ENCODE results near the gene CDH4.

CDH4 gene

GRCh38 chr20:61252601-61253263 is 671 bp downstream of the CDH4 start:
- no peak overlapping the region for H3K27ac ChIP-seq
- TF ChIP-seq, protein P1, sequence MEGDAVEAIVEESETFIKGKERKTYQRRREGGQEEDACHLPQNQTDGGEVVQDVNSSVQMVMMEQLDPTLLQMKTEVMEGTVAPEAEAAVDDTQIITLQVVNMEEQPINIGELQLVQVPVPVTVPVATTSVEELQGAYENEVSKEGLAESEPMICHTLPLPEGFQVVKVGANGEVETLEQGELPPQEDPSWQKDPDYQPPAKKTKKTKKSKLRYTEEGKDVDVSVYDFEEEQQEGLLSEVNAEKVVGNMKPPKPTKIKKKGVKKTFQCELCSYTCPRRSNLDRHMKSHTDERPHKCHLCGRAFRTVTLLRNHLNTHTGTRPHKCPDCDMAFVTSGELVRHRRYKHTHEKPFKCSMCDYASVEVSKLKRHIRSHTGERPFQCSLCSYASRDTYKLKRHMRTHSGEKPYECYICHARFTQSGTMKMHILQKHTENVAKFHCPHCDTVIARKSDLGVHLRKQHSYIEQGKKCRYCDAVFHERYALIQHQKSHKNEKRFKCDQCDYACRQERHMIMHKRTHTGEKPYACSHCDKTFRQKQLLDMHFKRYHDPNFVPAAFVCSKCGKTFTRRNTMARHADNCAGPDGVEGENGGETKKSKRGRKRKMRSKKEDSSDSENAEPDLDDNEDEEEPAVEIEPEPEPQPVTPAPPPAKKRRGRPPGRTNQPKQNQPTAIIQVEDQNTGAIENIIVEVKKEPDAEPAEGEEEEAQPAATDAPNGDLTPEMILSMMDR (IDR thresholded peaks at IDR 0.05) = no peak
- peaks cover 93% of the 10 kb centered on the region for H3K27me3 ChIP-seq
- no peak overlapping the region for H3K4me3 ChIP-seq (ENCODE audit: low read depth in 1 of 2, low read length in 1 of 2)
- no peaks in the 10 kb centered on the region for H3K36me3 ChIP-seq
- H3K9me3 ChIP-seq = no peaks in the 10 kb centered on the region
- peaks cover 0 to 12% of the 10 kb centered on the region in 2 experiments for H3K4me1 ChIP-seq (ENCODE audit: control insufficient read depth in 1 of 2, insufficient read depth in 1 of 2, low read depth in 1 of 2, low read length in 1 of 2)

DNA sequence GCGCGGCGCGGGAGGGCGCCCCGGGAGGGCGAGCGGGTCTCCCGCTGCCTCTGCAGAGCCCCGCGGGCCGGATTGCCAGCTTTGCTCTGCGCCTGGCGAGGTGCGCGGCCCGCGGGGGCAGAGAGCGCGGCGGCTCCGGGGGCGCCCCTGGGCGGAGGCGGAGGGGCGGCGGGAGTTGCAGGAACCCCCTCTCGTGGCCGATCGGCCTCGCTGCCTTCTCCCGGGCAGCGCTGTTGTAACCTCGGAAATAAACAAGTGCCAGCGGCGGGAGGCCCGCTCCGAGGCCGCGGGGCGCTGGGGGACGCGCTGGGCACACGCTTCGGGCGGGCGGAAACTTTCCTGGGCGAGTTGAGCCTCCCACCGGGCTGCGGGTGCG is 1.2 kb downstream of the CDH4 start:
- H3K4me1 ChIP-seq (ENCODE audit: control insufficient read depth in 1 of 2, insufficient read depth in 1 of 2, low read depth in 1 of 2, low read length in 1 of 2) = peaks cover 0 to 12% of the 10 kb centered on the region in 2 experiments
- TF ChIP-seq, protein P1 (IDR thresholded peaks at IDR 0.05) = no peak
- peaks cover 88% of the 10 kb centered on the region for H3K27me3 ChIP-seq
- H3K27ac ChIP-seq = no peak overlapping the region
- no peaks in the 10 kb centered on the region for H3K36me3 ChIP-seq
- H3K9me3 ChIP-seq = no peaks in the 10 kb centered on the region
- H3K4me3 ChIP-seq (ENCODE audit: low read depth in 1 of 2, low read length in 1 of 2) = no peak overlapping the region

DNA sequence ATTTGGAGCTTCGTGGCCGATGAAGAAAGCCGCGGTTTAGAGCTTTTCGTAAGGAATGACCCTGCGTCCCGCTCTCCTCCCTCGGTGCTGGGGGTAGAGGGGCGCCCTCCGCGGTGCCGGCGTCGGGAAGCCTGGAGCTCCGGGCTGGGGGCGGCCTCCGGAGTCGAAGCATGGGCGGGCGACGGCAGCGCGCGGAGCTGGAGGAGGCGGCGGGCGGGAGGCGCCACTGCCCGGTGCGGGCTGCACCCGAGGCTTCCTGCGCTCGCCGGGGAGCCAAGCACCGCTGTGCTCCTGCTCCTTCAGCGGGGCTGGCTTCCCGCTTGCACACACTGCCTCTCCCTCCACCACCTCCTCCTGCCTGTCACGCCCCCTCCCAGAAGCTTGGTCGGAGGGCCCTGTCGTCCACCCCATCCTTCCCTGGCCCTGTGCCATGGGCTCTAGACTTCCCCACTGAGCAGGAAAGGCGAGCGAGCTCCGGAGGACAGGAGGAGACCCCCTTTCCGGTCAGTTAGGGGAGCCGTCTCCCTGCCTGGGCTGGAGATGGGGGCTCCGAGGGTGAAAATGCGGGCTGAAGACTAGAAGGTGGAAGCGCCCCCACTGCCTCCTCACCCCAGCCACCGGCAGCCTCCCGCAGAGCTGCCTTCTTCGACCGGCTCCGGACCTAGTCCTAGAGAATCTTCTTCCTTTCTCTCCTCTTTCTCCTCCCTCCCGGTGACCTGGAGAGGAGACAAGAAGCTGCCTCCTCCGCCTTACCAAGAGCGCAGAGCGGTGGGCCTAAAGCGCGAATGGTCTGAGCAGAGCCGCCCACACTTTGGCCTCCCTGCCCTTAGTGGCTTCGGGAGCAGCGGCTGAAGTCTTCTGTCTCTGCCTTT is 1.8 kb downstream of the CDH4 start:
- TF ChIP-seq, protein P1 (IDR thresholded peaks at IDR 0.05) = no peak
- H3K36me3 ChIP-seq = no peaks in the 10 kb centered on the region
- H3K4me3 ChIP-seq (ENCODE audit: low read depth in 1 of 2, low read length in 1 of 2) = no peak overlapping the region
- peaks cover 82% of the 10 kb centered on the region for H3K27me3 ChIP-seq
- H3K9me3 ChIP-seq = no peaks in the 10 kb centered on the region
- H3K4me1 ChIP-seq (ENCODE audit: control insufficient read depth in 1 of 2, insufficient read depth in 1 of 2, low read depth in 1 of 2, low read length in 1 of 2) = peaks cover 0 to 12% of the 10 kb centered on the region in 2 experiments
- H3K27ac ChIP-seq = no peak overlapping the region

DNA sequence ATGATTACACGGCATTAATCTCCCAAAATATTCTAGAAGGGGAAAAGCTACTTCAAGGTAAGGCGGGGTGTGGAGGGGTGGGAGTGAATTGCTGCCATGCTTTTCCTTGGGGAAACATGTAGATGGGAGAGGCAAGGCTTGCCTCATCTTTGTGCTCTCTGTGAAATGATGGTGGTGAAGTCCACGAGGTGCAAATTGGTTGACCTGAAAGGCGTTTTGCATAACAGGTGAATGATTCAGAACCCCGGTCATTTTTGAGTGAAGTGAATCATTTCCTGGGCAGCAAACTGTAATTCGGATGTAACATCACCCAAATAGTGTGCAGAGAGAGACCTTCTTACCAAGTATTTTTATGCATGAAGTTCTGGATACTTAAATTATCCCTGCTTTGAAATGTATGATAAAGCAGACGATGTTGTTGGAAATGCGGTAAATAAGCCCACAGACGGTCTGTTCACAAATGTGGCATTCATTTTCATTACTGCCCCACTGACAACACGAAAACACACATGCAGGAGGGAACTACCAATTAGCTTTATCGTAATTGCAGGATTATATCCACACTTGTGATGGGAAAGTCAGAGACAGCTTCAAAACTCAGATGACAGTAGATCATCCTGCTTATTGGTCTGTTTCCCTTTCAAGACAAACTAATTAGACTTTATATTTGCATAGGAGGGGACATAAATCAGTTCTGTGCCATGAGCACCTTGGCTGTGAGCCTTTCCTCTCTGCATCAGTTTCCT is 3.0 kb downstream of the CDH4 start:
- H3K27ac ChIP-seq = no peak overlapping the region
- H3K36me3 ChIP-seq = no peaks in the 10 kb centered on the region
- H3K4me1 ChIP-seq (ENCODE audit: control insufficient read depth in 1 of 2, insufficient read depth in 1 of 2, low read depth in 1 of 2, low read length in 1 of 2) = peaks cover 0 to 12% of the 10 kb centered on the region in 2 experiments
- peaks cover 70% of the 10 kb centered on the region for H3K27me3 ChIP-seq
- no peaks in the 10 kb centered on the region for H3K9me3 ChIP-seq
- TF ChIP-seq, protein P1 (IDR thresholded peaks at IDR 0.05) = no peak
- H3K4me3 ChIP-seq (ENCODE audit: low read depth in 1 of 2, low read length in 1 of 2) = no peak overlapping the region

DNA sequence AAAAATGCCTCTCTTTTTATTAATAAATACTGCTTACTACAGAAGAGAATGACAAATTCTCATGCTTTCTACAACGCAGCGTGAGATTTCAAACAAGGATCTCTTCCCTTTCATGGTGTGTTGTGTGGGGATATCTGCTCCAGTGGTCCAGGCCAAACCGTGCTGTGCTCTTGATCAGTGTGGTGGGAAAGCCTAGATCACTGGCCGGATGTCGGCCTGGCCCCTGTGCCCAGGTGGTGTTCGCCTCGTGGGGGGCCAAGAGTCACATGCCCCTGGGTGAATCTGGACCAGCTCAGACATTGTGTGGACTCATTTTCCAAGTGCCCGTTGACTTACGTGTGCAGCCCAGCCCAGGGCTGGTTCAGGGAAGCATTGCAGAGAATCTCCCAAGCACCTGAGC is 4.3 kb downstream of the CDH4 start:
- TF ChIP-seq, protein P1 (IDR thresholded peaks at IDR 0.05) = no peak
- Histone ChIP-seq H3K36me3 (no peaks in the 10 kb centered on the region), H3K4me3 (ENCODE audit: low read depth in 1 of 2, low read length in 1 of 2) (no peak overlapping the region), H3K4me1 (ENCODE audit: control insufficient read depth in 1 of 2, insufficient read depth in 1 of 2, low read depth in 1 of 2, low read length in 1 of 2) (peaks cover 0 to 12% of the 10 kb centered on the region in 2 experiments), H3K27me3 (peaks cover 57% of the 10 kb centered on the region), H3K27ac (no peak overlapping the region), H3K9me3 (no peaks in the 10 kb centered on the region)
